ENCODE data around the gene WDR33.

DNA sequence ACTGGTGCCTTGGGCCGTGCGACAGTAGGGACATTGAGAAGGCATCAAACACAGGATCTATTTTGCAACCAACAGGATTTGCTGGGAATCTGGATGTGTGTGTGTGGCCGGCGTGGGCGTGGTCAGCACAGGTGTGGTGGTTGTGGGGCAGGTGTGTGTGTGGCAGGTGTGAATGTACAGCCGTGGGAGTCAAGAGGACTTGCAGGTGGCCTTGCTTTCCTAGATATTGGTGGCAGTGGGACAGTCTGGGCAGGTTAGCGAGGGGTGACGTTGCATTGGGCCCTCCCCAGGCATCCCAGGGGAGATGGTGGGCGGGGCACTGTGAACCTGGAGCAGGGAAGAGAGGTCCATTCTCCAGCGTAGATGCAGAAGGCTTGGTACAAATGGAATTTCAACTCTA, 132.4 kb downstream of the WDR33 start:
- TF ChIP-seq CTCF (conservative IDR thresholded peaks at IDR 0.05; ENCODE audit: low read depth, low read length) = no peak
- no peak for TF ChIP-seq RCOR1 (IDR thresholded peaks at IDR 0.05; ENCODE audit: insufficient replicate concordance, low read length)
- TF ChIP-seq POLR2A (IDR thresholded peaks at IDR 0.05; ENCODE audit: low read depth, low read length) = no peak
- TF ChIP-seq RAD21 (IDR thresholded peaks at IDR 0.05; ENCODE audit: low read length) = no peak
- TF ChIP-seq, protein P1, sequence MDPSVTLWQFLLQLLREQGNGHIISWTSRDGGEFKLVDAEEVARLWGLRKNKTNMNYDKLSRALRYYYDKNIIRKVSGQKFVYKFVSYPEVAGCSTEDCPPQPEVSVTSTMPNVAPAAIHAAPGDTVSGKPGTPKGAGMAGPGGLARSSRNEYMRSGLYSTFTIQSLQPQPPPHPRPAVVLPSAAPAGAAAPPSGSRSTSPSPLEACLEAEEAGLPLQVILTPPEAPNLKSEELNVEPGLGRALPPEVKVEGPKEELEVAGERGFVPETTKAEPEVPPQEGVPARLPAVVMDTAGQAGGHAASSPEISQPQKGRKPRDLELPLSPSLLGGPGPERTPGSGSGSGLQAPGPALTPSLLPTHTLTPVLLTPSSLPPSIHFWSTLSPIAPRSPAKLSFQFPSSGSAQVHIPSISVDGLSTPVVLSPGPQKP (IDR thresholded peaks at IDR 0.05; ENCODE audit: borderline replicate concordance, low read depth, low read length) = no peak
- no peak for TF ChIP-seq MXI1 (IDR thresholded peaks at IDR 0.05; ENCODE audit: borderline replicate concordance, low read depth, low read length)
- no peak for TF ChIP-seq BHLHE40 (IDR thresholded peaks at IDR 0.05; ENCODE audit: low read depth, low read length)
- TF ChIP-seq, protein P2, sequence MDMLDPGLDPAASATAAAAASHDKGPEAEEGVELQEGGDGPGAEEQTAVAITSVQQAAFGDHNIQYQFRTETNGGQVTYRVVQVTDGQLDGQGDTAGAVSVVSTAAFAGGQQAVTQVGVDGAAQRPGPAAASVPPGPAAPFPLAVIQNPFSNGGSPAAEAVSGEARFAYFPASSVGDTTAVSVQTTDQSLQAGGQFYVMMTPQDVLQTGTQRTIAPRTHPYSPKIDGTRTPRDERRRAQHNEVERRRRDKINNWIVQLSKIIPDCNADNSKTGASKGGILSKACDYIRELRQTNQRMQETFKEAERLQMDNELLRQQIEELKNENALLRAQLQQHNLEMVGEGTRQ (IDR thresholded peaks at IDR 0.05; ENCODE audit: low read depth, low read length) = no peak
- TF ChIP-seq SMC3 (IDR thresholded peaks at IDR 0.05; ENCODE audit: low read depth, low read length) = no peak
- TF ChIP-seq CHD1 (IDR thresholded peaks at IDR 0.05; ENCODE audit: low read depth, low read length) = no peak
- no peak for TF ChIP-seq MAZ (IDR thresholded peaks at IDR 0.05; ENCODE audit: borderline replicate concordance, low read depth, low read length)
- TF ChIP-seq CEBPB (IDR thresholded peaks at IDR 0.05; ENCODE audit: low read depth, low read length) = no peak
- TF ChIP-seq RFX5 (IDR thresholded peaks at IDR 0.05; ENCODE audit: low read depth, low read length) = no peak
